Activated T-cell treated with anti-CD3 and anti-CD28 coated beads, Interleukin-2, amount 50 U/mL, for 72 hours (primary cell): ENCODE measurements around the gene PLEKHG2. TPM values are rescaled to one million over a fixed set of nuclear protein-coding genes. Genes with fewer than 3 reads are reported as not detected.
"Not testable (repeated sequence)": the region's sequence is repeated elsewhere in the genome, so short reads cannot be mapped to it uniquely, and the experiment has no call there.

ENCODE experiments used
- ATAC-seq, 2 donors: fragments of 150-1000 bp; cut with Tn5 transposase; replicated peaks in 1 of 2; 2 replicates each; pipeline ENCODE4 v1.10.0; 2021; ENCODE audit warnings: moderate library complexity in 2 of 2, mild to moderate bottlenecking in 1 of 2
- DNase-seq, 2 donors: peaks; one replicate each; pipeline ENCODE4 v3.0.0; 2021 to 2022; ENCODE audit warnings: mixed read lengths in 1 of 2
- H3K27ac Mint-ChIP-seq: one replicate; pipeline ENCODE4 v1.8.0; 2022; ENCODE audit warnings: mild to moderate bottlenecking, moderate library complexity, mixed read lengths
- H3K27me3 Mint-ChIP-seq: one replicate; pipeline ENCODE4 v1.8.0; 2022; ENCODE audit warnings: low read depth, mixed read lengths
- H3K36me3 Mint-ChIP-seq, 2 donors: one replicate each; pipeline ENCODE4 v1.8.0; 2022; ENCODE audit warnings: mixed read lengths in 2 of 2, mild to moderate bottlenecking in 1 of 2; ENCODE audit not compliant: insufficient read depth in 2 of 2
- H3K4me1 Mint-ChIP-seq: one replicate; pipeline ENCODE4 v1.8.0; 2022; ENCODE audit warnings: low read depth, mixed read lengths
- H3K4me3 Mint-ChIP-seq, 2 donors: one replicate each; pipeline ENCODE4 v1.8.0; 2022; ENCODE audit warnings: mild to moderate bottlenecking in 2 of 2, mixed read lengths in 2 of 2, moderate library complexity in 2 of 2
- H3K9me3 Mint-ChIP-seq, 2 donors: one replicate each; pipeline ENCODE4 v1.8.0; 2022; ENCODE audit warnings: mixed read lengths in 2 of 2
- total RNA-seq, 2 donors: library from RNA; stranded (reverse); gene quantifications; one replicate each; pipeline ENCODE4 v1.2.3, GENCODE V29; 2022

The PLEKHG2 gene
- total RNA-seq, 2 donors from 2014 or later = 86.5 to 92.1 TPM

DNA sequence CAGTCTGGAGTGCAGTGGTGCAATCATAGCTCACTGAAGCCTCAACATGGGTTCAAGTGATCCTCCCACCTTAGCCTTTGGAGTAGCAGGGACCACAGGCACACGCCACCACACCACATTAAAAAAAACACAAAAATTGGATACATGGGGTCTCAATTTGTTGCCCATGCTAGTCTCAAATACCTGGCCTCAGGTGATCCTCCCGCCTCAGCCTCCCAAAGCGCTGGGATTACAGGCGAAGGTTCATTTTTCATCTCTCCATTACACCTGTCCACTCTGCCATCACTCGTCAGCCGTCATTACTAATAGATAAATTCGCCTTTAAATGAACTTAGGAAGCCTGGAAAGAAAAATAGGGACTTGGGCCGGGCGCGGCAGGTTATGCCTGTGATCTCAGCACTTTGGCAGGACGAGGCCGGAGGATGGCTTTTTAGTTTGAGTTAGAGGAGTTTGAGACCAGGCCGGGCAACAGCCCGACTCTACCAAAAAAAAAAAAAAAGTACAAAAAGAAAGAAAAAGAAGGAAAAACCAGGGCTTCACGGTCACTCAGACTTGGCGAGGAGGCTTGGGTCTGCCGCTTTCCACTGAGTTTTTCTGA is 32.2 kb downstream of the PLEKHG2 start:
- Mint-ChIP-seq H3K4me1 (peaks cover 52% of the 10 kb centered on the region), H3K36me3 (peaks cover 19 to 33% of the 10 kb centered on the region in 2 donors), H3K27ac (peak overlapping the region; percentile 92)

DNA sequence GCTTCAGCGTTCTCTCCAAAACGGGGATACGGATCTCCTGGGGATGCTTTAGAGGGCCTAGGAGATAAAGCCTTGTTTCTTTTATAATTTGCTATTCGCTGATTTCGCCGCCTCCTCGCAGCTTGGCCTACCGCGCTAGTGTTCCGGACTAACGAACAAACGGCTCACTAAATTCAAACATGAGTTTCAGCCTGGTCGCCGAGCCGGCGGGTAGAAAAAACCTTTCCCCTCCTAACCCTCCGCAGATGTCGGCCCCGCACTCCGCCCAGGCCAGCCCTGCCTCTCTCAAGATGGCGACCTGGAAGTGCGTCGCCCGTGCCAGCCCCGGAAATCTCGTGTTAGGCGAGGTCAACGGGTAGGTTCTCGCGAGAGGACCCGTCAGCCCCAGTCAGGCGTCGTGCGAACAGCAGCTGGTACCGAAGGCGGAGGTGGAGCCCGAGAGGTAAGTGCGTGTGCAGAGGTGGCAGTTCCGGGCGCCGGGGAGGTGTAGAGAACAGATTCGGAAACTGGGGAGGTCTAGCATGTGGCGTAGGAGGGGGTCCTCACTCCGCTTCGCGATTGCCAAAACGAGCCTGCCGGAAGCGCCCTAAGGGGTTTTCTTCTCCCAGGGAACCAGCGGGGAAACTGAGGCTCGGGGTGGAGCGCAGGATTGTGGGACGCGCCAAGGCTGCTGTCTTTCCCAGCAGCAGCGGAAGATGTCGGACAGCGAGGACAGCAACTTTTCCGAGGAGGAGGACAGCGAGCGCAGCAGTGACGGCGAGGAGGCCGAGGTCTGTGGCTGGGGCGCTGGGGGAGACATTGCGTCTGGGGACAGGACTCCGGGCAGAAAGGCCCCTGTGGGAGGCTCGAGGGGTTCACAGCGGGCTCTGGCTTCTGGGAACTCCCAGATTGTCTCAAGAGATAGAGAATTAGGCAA is 33.0 kb downstream of the PLEKHG2 start, which contains the start of gene SUPT5H:
TSS of gene SUPT5H (plus strand) at position 387 of the 916 bp plus-strand sequence. CDS start at position 696, 309 bp downstream.
- Mint-ChIP-seq H3K36me3 (peaks cover 19 to 33% of the 10 kb centered on the region in 2 donors), H3K27ac (peak within 1 kb of the TSS; percentile 92), H3K4me3 (peak within 1 kb of the TSS; percentile 90 to 96), H3K9me3 (no peaks in the 10 kb centered on the region), H3K4me1 (peaks cover 52% of the 10 kb centered on the region), H3K27me3 (no peaks in the 10 kb centered on the region)
- DNase-seq = peak; percentile 97 to 99
- peak; percentile 93 to 94 for ATAC-seq

More for the DNA sequence above, 32.2 kb downstream of the PLEKHG2 start:
- no peaks in the 10 kb centered on the region for H3K27me3 Mint-ChIP-seq
- H3K9me3 Mint-ChIP-seq = no peaks in the 10 kb centered on the region
- DNase-seq (no peak), ATAC-seq (no peak)
- H3K4me3 Mint-ChIP-seq = peak overlapping the region; percentile 90 to 96

DNA sequence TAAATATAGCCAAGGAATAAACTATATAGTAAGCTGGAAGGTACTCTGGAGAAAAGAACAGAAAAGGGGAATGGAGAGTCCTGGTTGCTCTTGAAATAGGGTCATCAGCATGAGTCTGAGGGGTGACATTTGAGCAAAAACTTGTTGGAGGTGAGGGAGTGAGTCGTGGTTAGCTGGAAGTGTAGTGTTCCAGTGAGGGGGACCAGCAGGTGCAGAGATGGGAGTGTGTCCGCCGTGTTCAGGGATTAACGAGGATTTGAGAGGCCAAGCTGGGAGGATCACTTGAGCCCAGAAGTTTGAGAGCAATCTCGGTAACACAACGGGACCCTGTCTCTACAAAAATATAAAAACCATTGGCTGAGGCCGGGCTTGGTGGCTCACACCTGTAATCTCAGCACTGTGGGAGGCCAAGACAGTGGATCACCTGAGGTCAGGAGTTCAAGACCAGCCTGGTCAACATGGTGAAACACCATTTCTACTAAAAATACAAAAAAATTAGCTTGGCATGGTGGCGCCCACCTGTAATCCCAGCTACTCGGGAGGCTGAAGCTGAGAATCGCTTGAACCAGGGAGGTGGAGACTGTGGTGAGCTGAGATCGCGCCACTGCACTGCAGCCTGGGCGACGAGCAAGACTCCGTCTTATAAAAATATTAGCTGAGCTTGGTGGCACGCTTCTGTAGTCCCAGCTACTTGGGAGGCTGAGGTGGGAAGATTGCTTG is 34.1 kb downstream of the PLEKHG2 start:
- Mint-ChIP-seq H3K4me3 (peak overlapping the region; percentile 90 to 96), H3K9me3 (no peaks in the 10 kb centered on the region), H3K27me3 (no peaks in the 10 kb centered on the region), H3K27ac (peak overlapping the region; percentile 92), H3K36me3 (peaks cover 19 to 34% of the 10 kb centered on the region in 2 donors), H3K4me1 (peaks cover 55% of the 10 kb centered on the region)
- ATAC-seq (no peak), DNase-seq (no peak)

DNA sequence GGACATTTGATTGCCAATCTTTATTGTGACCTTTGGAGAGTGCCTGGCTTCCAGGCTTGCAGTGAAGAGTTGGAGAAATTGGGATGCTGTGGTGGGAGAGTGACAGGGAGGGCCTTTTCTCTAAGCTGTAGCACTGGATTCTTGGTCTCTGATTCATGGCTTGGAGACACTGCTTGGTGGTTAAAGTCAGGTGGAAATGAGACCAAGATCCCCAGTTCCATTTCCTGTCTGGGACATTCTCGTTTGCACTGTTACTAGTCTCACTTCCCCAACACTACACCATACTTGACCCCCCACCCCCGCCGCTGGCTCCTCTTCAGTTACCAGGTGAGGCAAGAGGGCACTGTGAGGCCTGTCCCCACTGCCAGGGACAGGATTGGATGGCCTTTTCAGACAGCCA is 35.8 kb downstream of the PLEKHG2 start:
- ATAC-seq (no peak), DNase-seq (peak in 1 of 2 donors; percentile 34)
- H3K4me1 Mint-ChIP-seq = peaks cover 65% of the 10 kb centered on the region
- peaks cover 31 to 49% of the 10 kb centered on the region in 2 donors for H3K36me3 Mint-ChIP-seq
- H3K9me3 Mint-ChIP-seq = no peaks in the 10 kb centered on the region
- H3K27me3 Mint-ChIP-seq = no peaks in the 10 kb centered on the region
- H3K27ac Mint-ChIP-seq = peak overlapping the region; percentile 85
- H3K4me3 Mint-ChIP-seq = peak overlapping the region; percentile 90 to 96

DNA sequence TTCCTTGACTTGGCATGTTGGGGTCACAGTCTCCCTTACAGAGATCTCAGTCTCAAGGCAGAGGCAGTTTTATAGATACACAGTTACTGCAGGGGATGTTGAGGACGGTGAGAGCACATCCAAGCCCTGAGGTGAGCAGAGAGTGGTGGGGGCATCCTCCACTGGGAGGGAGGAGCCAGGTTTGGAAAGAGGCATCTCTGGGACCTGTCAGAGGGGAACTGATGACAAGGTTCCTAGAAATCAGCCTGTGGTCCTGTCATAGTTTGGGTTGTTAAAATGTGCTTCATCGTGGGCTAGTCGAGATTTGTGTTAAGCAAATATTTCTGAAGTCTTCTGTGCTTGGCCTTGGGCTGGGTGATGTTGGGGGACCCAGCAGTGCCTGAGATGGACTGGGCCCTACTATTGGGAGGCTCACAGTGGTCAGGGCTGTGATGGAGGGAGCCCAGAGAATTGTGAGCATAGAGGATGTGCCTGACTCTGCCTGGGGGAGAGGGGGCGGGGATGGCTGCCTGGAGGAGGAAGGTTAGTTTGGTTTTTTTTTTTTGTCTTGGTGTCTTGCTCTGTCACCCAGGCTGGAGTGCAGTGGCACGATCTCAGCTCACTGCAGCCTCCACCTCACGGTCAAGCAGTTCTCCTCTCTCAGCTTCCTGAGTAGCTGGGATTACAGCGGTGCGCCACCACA is 36.8 kb downstream of the PLEKHG2 start:
- H3K4me1 Mint-ChIP-seq = peaks cover 65% of the 10 kb centered on the region
- no peaks in the 10 kb centered on the region for H3K9me3 Mint-ChIP-seq
- H3K27me3 Mint-ChIP-seq = no peaks in the 10 kb centered on the region
- ATAC-seq = no peak
- DNase-seq = peak in 1 of 2 donors; percentile 33
- H3K4me3 Mint-ChIP-seq = peak overlapping the region; percentile 90 to 96
- H3K36me3 Mint-ChIP-seq = peaks cover 31 to 56% of the 10 kb centered on the region in 2 donors
- H3K27ac Mint-ChIP-seq = peak overlapping the region; percentile 85

DNA sequence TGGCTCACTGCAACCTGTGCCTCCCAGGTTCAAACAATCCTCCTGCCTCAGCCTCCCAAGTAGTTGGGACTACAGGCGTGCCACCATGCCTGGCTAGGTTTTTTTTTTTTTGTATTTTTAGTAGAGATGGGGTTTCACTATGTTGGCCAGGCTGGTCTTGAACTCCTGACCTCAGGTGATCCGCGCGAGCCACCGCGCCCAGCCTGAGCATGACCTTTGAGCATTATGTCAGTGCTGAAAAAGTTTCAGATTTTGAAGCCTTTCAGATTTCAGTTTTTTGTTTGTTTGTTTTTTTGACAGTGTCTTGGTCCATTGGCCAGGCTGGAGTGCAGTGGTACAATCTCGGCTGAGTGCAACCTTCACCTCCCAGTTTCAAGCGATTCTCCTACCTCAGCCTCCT is 38.8 kb downstream of the PLEKHG2 start:
- H3K27me3 Mint-ChIP-seq, DNase-seq, H3K4me3 Mint-ChIP-seq, H3K9me3 Mint-ChIP-seq, ATAC-seq: not testable (repeated sequence)
- Mint-ChIP-seq H3K27ac (peak overlapping the region; percentile 50), H3K4me1 (peaks cover 73% of the 10 kb centered on the region), H3K36me3 (peaks cover 24 to 45% of the 10 kb centered on the region in 2 donors)

DNA sequence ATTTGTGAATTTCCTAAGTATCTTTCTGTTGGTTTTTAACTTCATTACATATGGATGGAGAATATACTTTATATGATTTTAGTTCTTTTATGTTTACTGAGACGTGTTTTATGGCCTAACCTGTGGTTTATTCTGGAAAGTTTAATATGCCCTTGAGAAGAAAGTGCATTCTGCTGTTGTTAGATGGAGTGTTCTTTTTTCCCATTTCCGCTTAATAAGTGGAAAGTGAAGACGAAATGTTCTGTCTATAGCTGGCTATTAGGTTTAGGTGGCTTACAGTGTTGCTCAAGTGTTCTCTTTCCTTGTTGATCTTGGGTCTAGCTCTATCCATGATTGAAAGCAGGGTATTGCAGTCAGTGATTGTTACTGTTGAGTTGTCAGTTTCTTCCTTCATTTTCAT is 50.9 kb downstream of the PLEKHG2 start:
- peaks cover 18 to 41% of the 10 kb centered on the region in 2 donors for H3K36me3 Mint-ChIP-seq
- H3K4me3 Mint-ChIP-seq = no peak overlapping the region
- peak overlapping the region; percentile 40 for H3K27ac Mint-ChIP-seq
- H3K9me3 Mint-ChIP-seq = no peaks in the 10 kb centered on the region
- DNase-seq (no peak), ATAC-seq (no peak)
- H3K27me3 Mint-ChIP-seq = no peaks in the 10 kb centered on the region
- H3K4me1 Mint-ChIP-seq = peaks cover 5% of the 10 kb centered on the region

DNA sequence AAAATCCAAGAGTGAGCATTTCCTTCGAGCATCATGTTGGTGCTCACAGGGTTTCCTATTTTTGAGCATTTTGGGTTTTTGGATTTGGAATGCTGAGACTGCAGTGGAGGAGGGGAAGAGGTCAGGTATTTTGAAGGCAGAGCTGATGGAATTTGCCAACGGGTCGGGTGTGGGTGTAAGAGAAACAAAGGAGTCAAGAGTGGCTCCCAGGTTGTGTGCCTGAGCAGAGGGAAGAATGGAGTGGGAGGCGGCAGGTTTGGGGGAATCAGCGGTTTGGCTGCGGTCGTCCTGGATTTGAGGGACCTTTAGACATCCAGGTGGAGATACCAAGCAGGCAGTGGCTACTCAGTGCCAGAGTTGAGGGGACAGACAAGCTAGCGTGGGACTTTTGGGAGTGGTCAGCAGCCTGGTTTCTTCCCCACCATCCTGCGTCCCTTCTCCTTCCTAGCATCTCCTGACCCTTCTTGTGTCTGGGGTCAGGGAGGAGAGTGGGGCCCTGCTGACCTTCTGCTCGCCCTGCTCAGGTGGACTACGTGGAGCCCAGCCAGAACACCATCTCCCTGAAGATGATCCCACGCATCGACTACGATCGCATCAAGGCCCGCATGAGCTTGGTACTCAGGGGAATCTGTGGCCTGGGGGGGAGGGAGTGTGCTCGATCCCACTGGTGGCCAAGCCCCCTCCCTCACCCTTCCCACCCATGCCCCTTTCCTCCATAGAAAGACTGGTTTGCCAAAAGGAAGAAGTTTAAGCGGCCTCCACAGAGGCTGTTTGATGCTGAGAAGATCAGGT is 53.7 kb downstream of the PLEKHG2 start:
- ATAC-seq = no peak

DNA sequence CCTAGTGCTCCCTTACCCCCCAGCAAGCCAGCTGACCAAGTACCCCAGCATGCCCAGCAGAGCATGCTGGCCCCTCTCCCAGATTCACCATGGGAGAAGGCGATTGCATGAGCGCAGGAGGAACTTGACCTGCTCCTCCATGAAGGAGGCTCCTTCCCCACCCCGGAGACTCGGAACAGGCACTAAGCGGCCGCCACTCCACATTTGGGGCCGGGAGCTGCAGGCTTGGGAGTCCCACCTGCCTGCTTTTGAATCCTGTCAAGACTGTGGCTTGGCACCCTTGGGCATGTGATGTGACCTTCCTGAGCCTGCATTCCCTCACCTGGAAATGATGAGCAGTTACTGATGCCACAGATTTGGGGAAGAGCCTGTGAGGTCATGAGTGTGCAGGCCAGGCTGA is 55.5 kb downstream of the PLEKHG2 start:
- peaks cover 29% of the 10 kb centered on the region for H3K4me1 Mint-ChIP-seq
- no peak overlapping the region for H3K4me3 Mint-ChIP-seq
- no peaks in the 10 kb centered on the region for H3K9me3 Mint-ChIP-seq
- ATAC-seq (no peak), DNase-seq (no peak)
- peaks cover 21 to 44% of the 10 kb centered on the region in 2 donors for H3K36me3 Mint-ChIP-seq
- no peak overlapping the region for H3K27ac Mint-ChIP-seq
- H3K27me3 Mint-ChIP-seq = no peaks in the 10 kb centered on the region

More for the DNA sequence above, 53.7 kb downstream of the PLEKHG2 start:
- Mint-ChIP-seq H3K4me3 (no peak overlapping the region), H3K9me3 (no peaks in the 10 kb centered on the region), H3K27me3 (no peaks in the 10 kb centered on the region), H3K36me3 (peaks cover 19 to 40% of the 10 kb centered on the region in 2 donors), H3K4me1 (peaks cover 19% of the 10 kb centered on the region), H3K27ac (peak overlapping the region; percentile 59)
- no peak for DNase-seq

DNA sequence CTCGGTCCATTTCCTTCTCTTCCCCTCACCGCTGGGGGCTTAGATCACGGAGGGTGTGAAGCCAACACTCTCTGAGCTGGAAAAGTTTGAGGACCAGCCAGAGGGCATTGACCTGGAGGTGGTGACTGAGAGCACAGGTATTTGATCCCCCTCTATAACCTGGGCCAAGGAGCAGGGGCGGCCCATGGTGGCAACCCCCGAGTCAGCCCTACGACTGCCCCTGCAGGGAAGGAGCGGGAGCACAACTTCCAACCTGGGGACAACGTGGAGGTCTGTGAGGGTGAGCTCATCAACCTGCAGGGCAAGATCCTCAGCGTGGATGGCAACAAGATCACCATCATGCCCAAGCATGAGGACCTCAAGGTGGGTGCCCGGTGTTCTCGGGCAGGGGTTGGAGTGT is 56.6 kb downstream of the PLEKHG2 start:
- Mint-ChIP-seq H3K36me3 (peaks cover 21 to 39% of the 10 kb centered on the region in 2 donors), H3K4me1 (peaks cover 29% of the 10 kb centered on the region), H3K27me3 (no peaks in the 10 kb centered on the region), H3K9me3 (no peaks in the 10 kb centered on the region), H3K27ac (peak overlapping the region; percentile 43), H3K4me3 (no peak overlapping the region)
- ATAC-seq (no peak), DNase-seq (no peak)

DNA sequence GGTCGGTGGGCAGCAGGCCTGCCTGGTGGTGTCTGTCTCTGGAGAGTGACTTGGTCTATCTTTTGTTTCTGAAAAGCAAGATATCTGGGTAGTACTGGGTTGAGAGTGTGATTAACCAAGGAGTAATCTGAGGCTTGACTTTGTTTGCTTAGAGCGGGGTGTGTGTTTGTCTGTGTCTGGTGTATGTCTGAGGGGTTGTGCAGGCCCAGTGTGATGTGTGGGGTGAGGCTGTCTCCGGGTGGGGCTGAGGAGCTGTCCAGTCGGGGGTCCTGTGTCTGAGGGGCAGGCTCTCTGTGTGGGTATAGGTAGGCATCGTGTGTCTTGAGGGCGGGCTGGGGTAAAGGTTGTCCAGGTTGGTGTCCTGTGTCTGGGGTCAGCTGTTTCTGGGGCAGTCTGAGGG is 57.1 kb downstream of the PLEKHG2 start:
- Mint-ChIP-seq H3K9me3 (no peaks in the 10 kb centered on the region), H3K36me3 (peaks cover 22 to 42% of the 10 kb centered on the region in 2 donors), H3K27me3 (no peaks in the 10 kb centered on the region), H3K4me3 (no peak overlapping the region), H3K27ac (peak overlapping the region; percentile 43), H3K4me1 (peaks cover 29% of the 10 kb centered on the region)
- ATAC-seq (no peak), DNase-seq (no peak)
